AG10803 (cell line): ENCODE measurements around the gene ACOT7.
A peak's percentile ranks its signal among the peaks of the same experiment; 100 is the strongest.

Experiments
- DNase-seq: peaks from one replicate; pipeline ENCODE4 v3.0.0; 2010; ENCODE audit warnings: low read depth
- H3K4me3 ChIP-seq: 2 replicates; pipeline ENCODE4 v1.5.1; 2011; ENCODE audit warnings: mild to moderate bottlenecking, low read length, control low read depth
- CTCF ChIP-seq: conservative IDR thresholded peaks from 2 replicates; pipeline ENCODE4 v1.5.1; 2011; ENCODE audit warnings: mild to moderate bottlenecking, low read length, control low read depth, inconsistent platforms

The ACOT7 gene

GRCh38 chr1:6249739-6250689 is 143.6 kb downstream of the ACOT7 start:
- TF ChIP-seq CTCF = no peak
- H3K4me3 ChIP-seq = no peak overlapping the region
- DNase-seq = no peak

- TF ChIP-seq CTCF = no peak
- DNase-seq = peak; percentile 40
- H3K4me3 ChIP-seq = no peak overlapping the region
Measured at GRCh38 chr1:6248932-6249738, 144.4 kb downstream of the ACOT7 start.

- H3K4me3 ChIP-seq = no peak overlapping the region
- DNase-seq = no peak
- no peak for TF ChIP-seq CTCF
Measured at GRCh38 chr1:6248161-6248776, 145.3 kb downstream of the ACOT7 start.

- H3K4me3 ChIP-seq = no peak overlapping the region
- DNase-seq = no peak
- TF ChIP-seq CTCF = no peak
Measured at GRCh38 chr1:6247651-6248050, 145.9 kb downstream of the ACOT7 start.

GRCh38 chr1:6246497-6247467 is 146.8 kb downstream of the ACOT7 start:
- TF ChIP-seq CTCF = peak; percentile 78
- H3K4me3 ChIP-seq = no peak overlapping the region
- DNase-seq = peak; percentile 63

- H3K4me3 ChIP-seq = no peak overlapping the region
- no peak for TF ChIP-seq CTCF
- no peak for DNase-seq
Measured at GRCh38 chr1:6245869-6246496, 147.6 kb downstream of the ACOT7 start.
